ENCODE data around the gene C12orf57.

The C12orf57 gene

GRCh38 chr12:6955108-6956020, 11.5 kb downstream of the C12orf57 start:
- no peak for DNase-seq

- no peak for DNase-seq
Observed at GRCh38 chr12:6956021-6956727, 12.4 kb downstream of the C12orf57 start.

- no peak for DNase-seq
Observed at GRCh38 chr12:6957151-6957701, 13.4 kb downstream of the C12orf57 start.

GRCh38 chr12:6957741-6958608, 14.2 kb downstream of the C12orf57 start:
- DNase-seq, result no peak

- no peak for DNase-seq
Observed at GRCh38 chr12:6958609-6959057, 14.8 kb downstream of the C12orf57 start.

GRCh38 chr12:6959058-6959804, 15.4 kb downstream of the C12orf57 start:
- no peak for DNase-seq

GRCh38 chr12:6959805-6960592, 16.2 kb downstream of the C12orf57 start:
- no peak for DNase-seq

GRCh38 chr12:6960593-6961277, 16.9 kb downstream of the C12orf57 start:
- DNase-seq, result no peak

- no peak for DNase-seq
Observed at GRCh38 chr12:6961278-6961694, 17.5 kb downstream of the C12orf57 start.

GRCh38 chr12:6961695-6962284, 18.0 kb downstream of the C12orf57 start:
- peak; percentile 82 for DNase-seq

GRCh38 chr12:6962285-6963015, 18.6 kb downstream of the C12orf57 start:
- DNase-seq, result peak; percentile 83

- DNase-seq, result peak; percentile 90
Observed at GRCh38 chr12:6963016-6963731, 19.4 kb downstream of the C12orf57 start.

GRCh38 chr12:6963791-6964413, 20.1 kb downstream of the C12orf57 start:
- no peak for DNase-seq

GRCh38 chr12:6964605-6965025, 20.8 kb downstream of the C12orf57 start:
- DNase-seq, result no peak

- peak; percentile 27 for DNase-seq
Observed at GRCh38 chr12:6965026-6965661, 21.3 kb downstream of the C12orf57 start.

- DNase-seq, result no peak
Observed at GRCh38 chr12:6965714-6966113, 21.9 kb downstream of the C12orf57 start.

GRCh38 chr12:6966351-6966750, 22.5 kb downstream of the C12orf57 start:
- DNase-seq, result no peak
